ENCODE data around the gene DBH.

GRCh38 chr9:133661846-133662540, 25.8 kb downstream of the DBH start:
- TF ChIP-seq, protein P1, sequence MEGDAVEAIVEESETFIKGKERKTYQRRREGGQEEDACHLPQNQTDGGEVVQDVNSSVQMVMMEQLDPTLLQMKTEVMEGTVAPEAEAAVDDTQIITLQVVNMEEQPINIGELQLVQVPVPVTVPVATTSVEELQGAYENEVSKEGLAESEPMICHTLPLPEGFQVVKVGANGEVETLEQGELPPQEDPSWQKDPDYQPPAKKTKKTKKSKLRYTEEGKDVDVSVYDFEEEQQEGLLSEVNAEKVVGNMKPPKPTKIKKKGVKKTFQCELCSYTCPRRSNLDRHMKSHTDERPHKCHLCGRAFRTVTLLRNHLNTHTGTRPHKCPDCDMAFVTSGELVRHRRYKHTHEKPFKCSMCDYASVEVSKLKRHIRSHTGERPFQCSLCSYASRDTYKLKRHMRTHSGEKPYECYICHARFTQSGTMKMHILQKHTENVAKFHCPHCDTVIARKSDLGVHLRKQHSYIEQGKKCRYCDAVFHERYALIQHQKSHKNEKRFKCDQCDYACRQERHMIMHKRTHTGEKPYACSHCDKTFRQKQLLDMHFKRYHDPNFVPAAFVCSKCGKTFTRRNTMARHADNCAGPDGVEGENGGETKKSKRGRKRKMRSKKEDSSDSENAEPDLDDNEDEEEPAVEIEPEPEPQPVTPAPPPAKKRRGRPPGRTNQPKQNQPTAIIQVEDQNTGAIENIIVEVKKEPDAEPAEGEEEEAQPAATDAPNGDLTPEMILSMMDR (IDR thresholded peaks at IDR 0.05): no peak
- no peak for TF ChIP-seq POLR2A (IDR thresholded peaks at IDR 0.05)

All from adrenal gland (tissue), 5 donors.